ENCODE data around the gene ZC3H18. TPM values are rescaled to one million over a fixed set of nuclear protein-coding genes. Genes with fewer than 3 reads are reported as not detected.

Gene ZC3H18
- total and polyA plus RNA-seq, 2 of the 4 experiments (the other 2 are of a cell fraction), result 3.4 to 21.3 TPM

DNA sequence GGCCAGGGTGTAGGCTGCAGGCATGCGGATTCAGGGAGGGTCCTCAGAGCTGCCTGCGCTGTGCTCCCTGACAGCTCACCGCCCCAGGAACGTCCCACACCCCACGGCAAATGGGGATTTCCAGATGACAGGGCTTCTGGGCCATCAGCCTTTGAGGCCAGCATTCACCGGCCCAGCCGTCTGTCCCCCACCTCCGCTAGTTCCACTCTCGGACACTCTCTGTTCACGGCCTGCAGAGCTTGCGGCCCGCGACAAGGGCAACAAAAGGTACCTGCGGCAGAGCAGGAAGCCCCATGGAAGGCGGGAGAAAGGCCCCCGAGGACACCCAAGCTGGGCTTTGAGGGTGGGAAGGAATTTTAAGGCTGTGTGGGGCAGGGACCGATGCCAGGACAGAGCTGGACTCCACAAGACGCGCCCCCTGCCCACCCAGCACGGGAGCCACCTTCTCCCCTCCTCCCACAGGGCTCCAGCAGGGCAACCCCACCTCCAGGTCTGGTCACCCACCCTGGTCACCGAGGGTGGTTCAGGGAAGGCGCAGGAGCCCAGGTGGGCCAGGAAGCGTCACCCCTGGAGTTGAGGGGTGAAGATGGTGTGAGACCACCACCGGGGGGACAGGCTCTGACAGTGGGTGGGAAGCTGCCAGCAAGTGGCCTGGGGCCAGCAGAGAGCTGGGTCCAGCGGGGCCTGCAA, 86.2 kb downstream of the ZC3H18 start:
- Histone ChIP-seq H3K56ac (ENCODE audit: extremely low read depth, insufficient read depth, low read length) (no peak overlapping the region), H3K18ac (ENCODE audit: low read depth, low read length) (no peak overlapping the region), H3K36me3 (ENCODE audit: control insufficient read depth, insufficient read depth, low read length) (peaks cover 13% of the 10 kb centered on the region), H3K4me3 (ENCODE audit: insufficient read depth, low read depth, low read length) (no peak overlapping the region), H3K23ac (ENCODE audit: low read depth, low read length) (no peak overlapping the region), H3K79me1 (ENCODE audit: low read depth in 1 of 2, low read length in 2 of 2) (peaks cover 0 to 23% of the 10 kb centered on the region in 2 experiments; a peak in 3 of 4 replicates), H2AFZ (replicated peaks; ENCODE audit: low read length, poor library complexity) (no peak overlapping the region), H3K27me3 (ENCODE audit: control insufficient read depth, insufficient read depth, low read length) (no peaks in the 10 kb centered on the region), H4K5ac (ENCODE audit: low read depth, low read length) (no peak overlapping the region), H3K9ac (ENCODE audit: low read depth, low read length) (no peak overlapping the region), H2BK120ac (ENCODE audit: low read depth, low read length) (no peak overlapping the region), H3K9me1 (ENCODE audit: insufficient read depth, low read length) (no peaks in the 10 kb centered on the region), H2BK15ac (ENCODE audit: low read depth, low read length) (no peak overlapping the region), H2AK9ac (replicated peaks; ENCODE audit: low read depth, low read length, poor library complexity) (no peak overlapping the region), H3K27ac (ENCODE audit: insufficient read depth, low read length) (no peak overlapping the region), H3K14ac (replicated peaks; ENCODE audit: low read depth, low read length) (no peak overlapping the region), H2AK5ac (ENCODE audit: low read depth, low read length) (no peak overlapping the region), H3K9me3 (ENCODE audit: control insufficient read depth, insufficient read depth, low read length) (no peaks in the 10 kb centered on the region), H2BK5ac (ENCODE audit: low read depth, low read length, poor library complexity, severe bottlenecking) (no peak overlapping the region), H4K91ac (ENCODE audit: insufficient read depth, low read depth, low read length) (no peak overlapping the region), H3K4me2 (ENCODE audit: low read depth, low read length) (no peak overlapping the region), H3K4ac (ENCODE audit: low read depth, low read length) (no peak overlapping the region), H4K8ac (ENCODE audit: low read depth in 2 of 2, low read length in 2 of 2) (no peak overlapping the region), H3K4me1 (ENCODE audit: control insufficient read depth, insufficient read depth, low read length) (peaks cover under 1% of the 10 kb centered on the region; the same call in 1 of the 2 replicates), H2BK20ac (ENCODE audit: low read depth, low read length) (no peak overlapping the region), H4K20me1 (ENCODE audit: insufficient read depth, low read length) (0 out of 2 replicates have a peak, but pooled peaks cover 5% of the 10 kb centered on the region)
- WGBS, 2 experiments (ENCODE audit: extremely low coverage in 2 of 2, insufficient read length in 1 of 2), result 91% methylated on average over 4 of the region's 25 CpGs; no CpG with 5 or more reads in 1 of the 2 experiments
- no peak for TF ChIP-seq MAZ (IDR thresholded peaks at IDR 0.05; ENCODE audit: borderline replicate concordance, low read depth, low read length)
- TF ChIP-seq CEBPB (IDR thresholded peaks at IDR 0.05; ENCODE audit: low read depth, low read length), result no peak
- TF ChIP-seq ELK1 (IDR thresholded peaks at IDR 0.05; ENCODE audit: borderline replicate concordance, low read depth, low read length), result no peak
- no peak for TF ChIP-seq NFE2L2 (IDR thresholded peaks at IDR 0.05; ENCODE audit: low read depth, low read length)
- TF ChIP-seq RAD21 (IDR thresholded peaks at IDR 0.05; ENCODE audit: low read length), result no peak
- TF ChIP-seq, protein P1, sequence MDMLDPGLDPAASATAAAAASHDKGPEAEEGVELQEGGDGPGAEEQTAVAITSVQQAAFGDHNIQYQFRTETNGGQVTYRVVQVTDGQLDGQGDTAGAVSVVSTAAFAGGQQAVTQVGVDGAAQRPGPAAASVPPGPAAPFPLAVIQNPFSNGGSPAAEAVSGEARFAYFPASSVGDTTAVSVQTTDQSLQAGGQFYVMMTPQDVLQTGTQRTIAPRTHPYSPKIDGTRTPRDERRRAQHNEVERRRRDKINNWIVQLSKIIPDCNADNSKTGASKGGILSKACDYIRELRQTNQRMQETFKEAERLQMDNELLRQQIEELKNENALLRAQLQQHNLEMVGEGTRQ (IDR thresholded peaks at IDR 0.05; ENCODE audit: low read depth, low read length), result no peak
- TF ChIP-seq, protein P2, sequence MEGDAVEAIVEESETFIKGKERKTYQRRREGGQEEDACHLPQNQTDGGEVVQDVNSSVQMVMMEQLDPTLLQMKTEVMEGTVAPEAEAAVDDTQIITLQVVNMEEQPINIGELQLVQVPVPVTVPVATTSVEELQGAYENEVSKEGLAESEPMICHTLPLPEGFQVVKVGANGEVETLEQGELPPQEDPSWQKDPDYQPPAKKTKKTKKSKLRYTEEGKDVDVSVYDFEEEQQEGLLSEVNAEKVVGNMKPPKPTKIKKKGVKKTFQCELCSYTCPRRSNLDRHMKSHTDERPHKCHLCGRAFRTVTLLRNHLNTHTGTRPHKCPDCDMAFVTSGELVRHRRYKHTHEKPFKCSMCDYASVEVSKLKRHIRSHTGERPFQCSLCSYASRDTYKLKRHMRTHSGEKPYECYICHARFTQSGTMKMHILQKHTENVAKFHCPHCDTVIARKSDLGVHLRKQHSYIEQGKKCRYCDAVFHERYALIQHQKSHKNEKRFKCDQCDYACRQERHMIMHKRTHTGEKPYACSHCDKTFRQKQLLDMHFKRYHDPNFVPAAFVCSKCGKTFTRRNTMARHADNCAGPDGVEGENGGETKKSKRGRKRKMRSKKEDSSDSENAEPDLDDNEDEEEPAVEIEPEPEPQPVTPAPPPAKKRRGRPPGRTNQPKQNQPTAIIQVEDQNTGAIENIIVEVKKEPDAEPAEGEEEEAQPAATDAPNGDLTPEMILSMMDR (conservative IDR thresholded peaks at IDR 0.05; ENCODE audit: low read depth, low read length), result no peak
- TF ChIP-seq BHLHE40 (IDR thresholded peaks at IDR 0.05; ENCODE audit: low read depth, low read length), result no peak
- TF ChIP-seq SMC3 (IDR thresholded peaks at IDR 0.05; ENCODE audit: low read depth, low read length), result no peak
- TF ChIP-seq FOS (IDR thresholded peaks at IDR 0.05; ENCODE audit: low read depth, low read length), result no peak
- TF ChIP-seq MXI1 (IDR thresholded peaks at IDR 0.05; ENCODE audit: borderline replicate concordance, low read depth, low read length), result no peak
- TF ChIP-seq MAFK (IDR thresholded peaks at IDR 0.05; ENCODE audit: low read depth, low read length), result no peak
- TF ChIP-seq POLR2A (IDR thresholded peaks at IDR 0.05; ENCODE audit: low read depth, low read length), result no peak
- in situ Hi-C loops (cut with MboI; ENCODE audit: low sequenced_read_pairs) (no loop called here), dilution Hi-C loops (cut with HindIII; ENCODE audit: low sequenced_read_pairs, unreplicated experiment) (no loop called here), intact Hi-C loops (cut with micrococcal nuclease) (no loop called here)
- DNase-seq (no peak), ATAC-seq (ENCODE audit: low read depth) (no peak)
- CTCF ChIA-PET, result no interaction called here
- no TSS peak for BruUV-seq (replicated peaks)
- POLR2A ChIA-PET (ENCODE audit: unreplicated experiment), result no interaction called here
